NCI-H345 treated with DMSO at 0.1 percent for 48 hours (cell line): ENCODE results near the gene CAPS.
A peak's percentile ranks its signal among the peaks of the same experiment; 100 is the strongest.

Source experiments
- DNase-seq: peaks from one replicate; lab custom pipeline; 2025; ENCODE audit not compliant: unreplicated experiment; lab: John Stamatoyannopoulos, UW

Gene CAPS

DNA sequence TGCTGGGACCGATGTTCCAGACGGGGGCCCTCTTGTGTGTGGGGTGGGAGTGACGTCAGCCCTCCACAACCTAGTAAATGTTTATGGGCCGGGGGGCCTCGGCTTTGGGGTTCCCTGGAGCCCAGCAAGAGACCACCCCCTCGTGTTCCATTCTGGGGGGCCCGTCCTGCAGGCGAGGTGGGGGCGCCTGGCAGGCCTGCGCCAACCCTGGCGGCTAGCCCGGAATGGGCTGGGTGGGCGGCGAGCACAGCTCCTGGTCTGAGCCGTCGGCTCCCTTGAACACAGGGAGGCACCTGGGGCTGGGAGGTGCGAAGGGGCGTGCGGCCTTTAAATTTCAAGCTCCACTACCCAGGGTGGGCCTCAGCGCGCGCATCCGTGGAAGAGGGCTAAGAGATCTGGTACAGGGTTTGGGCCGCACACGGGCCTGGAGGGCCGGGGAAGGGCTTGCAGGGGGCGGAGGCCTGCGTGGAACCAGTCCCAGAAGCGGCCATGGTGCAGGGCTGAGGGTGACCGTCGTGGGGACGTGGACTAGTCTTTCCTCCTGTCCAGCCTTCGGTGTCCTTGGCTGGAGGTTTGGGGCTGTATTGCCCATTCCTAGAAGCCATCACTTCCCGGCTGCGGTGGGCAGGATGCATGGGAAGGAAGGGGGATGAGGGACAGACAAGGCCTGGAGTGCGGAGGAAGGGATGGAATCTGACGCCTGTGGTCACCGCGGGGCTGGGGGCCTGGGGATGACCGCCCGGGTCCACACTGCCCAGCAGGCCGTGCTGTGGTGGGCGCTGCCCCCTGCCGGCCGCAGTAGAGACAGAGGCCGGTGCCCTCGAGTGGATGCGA lies 21.9 kb upstream of the CAPS start:
- DNase-seq: no peak

- DNase-seq: no peak
Observed at GRCh38 chr19:5892772-5893275, 21.2 kb upstream of the CAPS start.

DNA sequence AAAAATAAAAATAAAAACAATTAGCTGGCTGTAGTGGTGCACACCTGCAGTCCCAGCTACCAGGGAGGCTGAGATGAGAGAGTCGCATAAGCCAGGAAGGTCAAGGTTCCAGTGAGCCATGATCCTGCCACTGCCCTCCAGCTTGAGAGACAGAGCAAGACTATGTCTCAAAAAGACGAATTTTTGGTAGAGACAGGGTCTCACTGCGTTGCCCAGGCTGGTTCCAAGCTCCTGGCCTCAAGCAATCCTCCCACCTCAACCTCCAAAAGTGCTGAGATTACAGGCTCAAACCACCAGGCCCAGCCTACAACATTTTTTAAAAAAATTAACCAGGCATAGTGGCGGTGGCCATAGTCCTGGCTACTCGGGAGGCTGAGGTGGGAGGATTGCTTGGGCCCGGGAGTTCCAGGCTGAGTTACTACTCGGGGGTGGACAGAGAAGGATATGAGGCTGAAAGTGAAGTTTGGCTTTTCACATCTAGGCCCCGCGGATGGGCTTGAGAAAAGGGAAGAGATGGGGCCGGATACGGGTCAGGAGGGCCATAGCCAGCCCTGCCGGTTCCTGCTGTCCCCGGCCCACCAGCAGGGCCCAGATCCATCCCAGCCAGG lies 20.7 kb upstream of the CAPS start:
- no peak for DNase-seq

GRCh38 chr19:5893907-5894703 lies 19.9 kb upstream of the CAPS start:
- no peak for DNase-seq

- no peak for DNase-seq
Observed at GRCh38 chr19:5894704-5895349, 19.2 kb upstream of the CAPS start.

DNA sequence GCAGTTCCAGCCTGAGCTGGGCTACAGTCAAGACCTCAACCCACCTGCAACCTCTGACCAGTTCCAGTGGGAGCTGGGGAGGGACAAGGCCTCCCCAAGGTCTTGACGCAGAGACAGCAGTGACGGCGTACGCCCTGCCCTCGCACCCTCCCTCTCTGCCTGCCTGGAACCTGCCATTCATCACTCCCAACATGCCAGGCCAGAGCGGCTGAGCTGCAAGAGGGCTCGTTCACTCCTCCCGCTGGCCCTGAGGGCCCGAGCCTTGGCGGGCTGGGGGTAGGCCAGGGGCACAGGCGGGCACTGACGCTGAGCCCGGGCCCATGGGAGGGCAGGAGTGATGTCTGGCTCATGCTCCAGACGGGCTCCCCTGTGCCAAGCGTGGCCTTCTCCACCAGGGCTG lies 18.6 kb upstream of the CAPS start:
- DNase-seq: no peak

- no peak for DNase-seq
Observed at GRCh38 chr19:5895890-5896289, 18.2 kb upstream of the CAPS start.

DNA sequence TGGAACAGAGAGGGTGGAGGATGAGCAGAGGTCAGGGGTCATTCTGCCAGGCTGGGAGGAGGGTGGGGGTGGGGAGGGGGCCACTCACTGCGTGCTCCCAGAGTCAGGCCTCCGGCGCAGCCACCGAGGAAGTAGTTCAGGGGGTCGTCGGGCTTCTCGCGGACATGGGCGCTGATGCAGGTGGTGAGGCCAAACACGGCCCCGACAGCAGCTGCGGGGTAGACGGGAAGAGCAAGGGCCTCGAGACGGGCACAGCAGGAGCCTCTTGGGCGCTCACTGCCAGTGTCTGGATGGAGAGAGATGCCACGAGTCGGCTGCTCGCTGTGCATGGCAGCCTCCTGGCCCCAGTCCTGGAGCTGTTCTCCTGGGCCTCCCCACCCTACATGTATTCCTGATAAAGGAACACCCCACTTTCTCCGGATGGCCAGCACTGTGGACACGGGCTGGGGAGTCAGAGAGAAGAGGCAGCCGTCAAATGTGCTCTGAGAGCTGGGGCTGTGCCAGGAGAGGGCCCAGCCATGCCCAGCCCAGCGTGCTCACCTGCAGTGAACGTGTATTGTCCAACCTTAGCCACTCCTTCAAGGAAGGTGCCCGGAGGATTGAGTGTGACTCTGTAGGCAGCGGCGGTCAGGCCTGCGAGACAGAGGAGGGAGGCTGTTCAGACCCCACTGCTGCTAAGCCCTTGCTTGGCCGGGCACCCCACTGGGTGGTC lies 17.5 kb upstream of the CAPS start:
- no peak for DNase-seq

- no peak for DNase-seq
Observed at GRCh38 chr19:5897189-5897969, 16.7 kb upstream of the CAPS start.

- no peak for DNase-seq
Observed at GRCh38 chr19:5899728-5900526, 14.1 kb upstream of the CAPS start.

- no peak for DNase-seq
Observed at GRCh38 chr19:5900976-5901375, 13.1 kb upstream of the CAPS start.

DNA sequence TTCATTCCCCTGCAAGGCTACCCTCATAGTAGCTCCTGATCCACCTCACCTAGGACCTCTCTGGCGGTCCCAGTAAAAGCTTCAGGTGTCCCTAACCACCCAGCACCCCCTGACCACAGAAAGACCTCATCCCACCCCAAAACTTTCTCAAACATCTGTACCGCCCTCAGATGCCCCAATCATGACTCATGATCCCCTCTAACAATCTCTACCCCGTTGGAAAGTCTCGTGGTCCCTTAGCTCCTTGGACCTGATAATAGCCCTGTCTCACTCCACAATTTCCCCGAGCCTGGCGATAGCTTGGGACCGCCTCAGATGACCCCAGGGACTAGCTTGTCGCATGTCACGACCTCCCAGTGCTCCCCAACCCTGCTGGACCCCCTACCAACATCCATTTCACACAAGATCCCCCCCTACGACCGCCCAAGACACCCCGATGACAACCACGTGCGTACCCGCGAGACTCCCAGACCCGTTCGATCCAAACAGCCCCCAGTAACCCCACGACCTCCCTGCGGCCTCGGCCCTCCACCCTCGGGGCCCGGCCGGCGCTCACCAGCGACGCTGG lies 10.9 kb upstream of the CAPS start:
- DNase-seq: no peak

DNA sequence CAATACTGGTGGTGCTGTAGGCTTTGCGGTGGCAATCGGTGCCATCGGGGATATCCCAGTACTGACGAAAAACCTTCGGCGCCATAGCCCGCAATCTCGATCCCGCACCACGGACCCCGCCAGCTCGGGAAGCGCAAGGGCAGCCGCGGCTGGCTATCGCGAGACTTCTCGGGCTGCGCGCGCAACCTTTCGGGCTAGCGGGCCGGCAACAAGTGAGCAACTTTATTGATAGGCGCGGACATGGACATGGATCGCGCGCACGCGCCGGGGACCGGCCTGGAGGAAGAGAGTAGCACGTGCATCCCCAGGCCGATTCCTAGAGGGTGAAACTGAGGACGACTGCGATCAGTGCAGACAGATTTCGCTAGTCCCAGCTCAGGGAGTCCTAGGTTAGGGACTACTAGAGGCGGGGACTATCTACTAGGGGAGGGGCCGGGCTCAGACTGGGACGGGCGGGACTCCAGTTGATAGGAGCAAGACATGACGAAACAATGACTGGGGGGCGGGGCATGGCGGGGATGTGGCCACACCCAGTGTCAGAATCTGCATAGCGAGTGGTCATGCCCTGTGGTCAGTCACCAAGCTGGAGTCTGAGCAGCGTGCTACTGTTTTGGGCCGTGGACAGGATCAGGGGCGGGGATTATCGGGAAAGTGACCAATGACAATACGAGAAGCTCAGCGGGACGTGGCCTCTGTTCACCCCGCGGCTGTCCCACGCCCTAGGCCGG lies 10.3 kb upstream of the CAPS start, which contains the start of gene NDUFA11:
Gene NDUFA11 (minus strand): TSS at position 167 of the 728 bp plus-strand sequence. CDS start 82 bp downstream, at position 85.
- DNase-seq: peak; percentile 99

GRCh38 chr19:5904352-5905113 lies 9.5 kb upstream of the CAPS start, which contains the start of gene VMAC:
Gene VMAC (plus strand): TSS chr19:5904872. CDS start chr19:5904891, 19 bp downstream.
- DNase-seq: peak; percentile 99

DNA sequence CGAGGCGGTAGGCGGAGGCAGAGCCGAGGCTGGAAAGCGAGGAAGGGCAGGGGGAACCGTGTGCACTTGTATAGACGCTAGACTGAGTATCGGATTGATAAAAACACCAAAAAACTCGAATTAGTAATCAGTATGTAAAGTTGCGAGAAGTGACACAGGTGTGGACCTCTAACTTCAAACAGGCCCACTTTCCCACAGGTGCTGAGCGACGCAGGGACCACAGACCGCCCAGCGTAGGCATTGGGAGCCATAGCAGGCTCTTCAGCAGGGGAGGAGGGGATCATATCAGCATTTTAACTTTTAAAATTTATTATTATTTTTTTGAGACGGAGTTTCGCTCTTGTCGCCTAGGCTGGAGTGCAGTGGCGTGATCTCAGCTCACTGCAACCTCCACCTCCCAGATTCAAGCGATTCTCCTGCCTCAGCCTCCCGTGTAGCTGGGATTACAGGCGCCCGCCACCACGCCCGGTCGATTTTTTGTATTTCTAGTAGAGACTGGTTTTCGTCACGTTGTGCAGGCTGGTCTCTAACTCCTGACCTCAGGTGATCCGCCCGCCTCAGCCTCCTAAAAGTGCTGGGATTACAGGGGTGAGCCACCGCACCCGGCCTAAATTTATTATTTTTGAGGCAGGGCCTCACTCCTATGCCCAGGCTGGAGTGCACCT lies 8.8 kb upstream of the CAPS start:
- DNase-seq: no peak

GRCh38 chr19:5907241-5907640 lies 6.8 kb upstream of the CAPS start:
- DNase-seq: no peak
